ENCODE measurements around the gene ARGFX.

Gene ARGFX

GRCh38 chr3:121545049-121545573 is 22.6 kb upstream of the ARGFX start (continued):
- TF ChIP-seq ZNF518A (tag by site-specific recombination; conservative IDR thresholded peaks at IDR 0.05; ENCODE audit: low read depth), result no peak

GRCh38 chr3:121545574-121546455 is 21.9 kb upstream of the ARGFX start, which contains the start of gene POLQ:
TSS of gene POLQ (minus strand) at chr3:121545988. CDS start at chr3:121545877, 111 bp downstream.
- Histone ChIP-seq H3K4me3 (ENCODE audit: low read depth, low read length) (peak within 1 kb of the TSS; percentile 95), H3K9me3 (ENCODE audit: control insufficient read depth, insufficient read depth, low read depth, low read length) (no peaks in the 10 kb centered on the region), H3K36me3 (ENCODE audit: control insufficient read depth in 2 of 2, insufficient read depth in 1 of 2, low read length in 2 of 2) (peaks cover 26 to 32% of the 10 kb centered on the region in 2 experiments; a peak in 2 of 3 replicates), H3K27ac (ENCODE audit: extremely low read depth, low read depth, low read length) (peak within 1 kb of the TSS; percentile 33; the same call in 1 of the 2 replicates), H3K4me1 (ENCODE audit: control insufficient read depth, insufficient read depth, low read length) (no peaks in the 10 kb centered on the region)
- CTCF ChIA-PET, result interaction anchor here (0.9 to 1.9 kb wide), 6 partner anchors 15 to 715 kb away, joined by 3 to 14 read pairs (median 4); no protein-coding TSS in a partner anchor
- POLR2A ChIA-PET, result interaction anchor here (0.9 to 1.3 kb wide), 2 partner anchors 203 to 870 kb away, joined by 3 read pairs; partner anchors contain the start of gene WDR5B
- TF ChIP-seq ZBTB49 (tag by site-specific recombination; IDR thresholded peaks at IDR 0.05; ENCODE audit: low read depth) (no peak), ZFP41 (tag by site-specific recombination; IDR thresholded peaks at IDR 0.05; ENCODE audit: borderline replicate concordance) (no peak), SCRT2 (tag by site-specific recombination; IDR thresholded peaks at IDR 0.05) (peak; percentile 57), ZBTB20 (tag by site-specific recombination; IDR thresholded peaks at IDR 0.05) (peak; percentile 82), HOXD13 (CRISPR knock-in tag; IDR thresholded peaks at IDR 0.05; ENCODE audit: borderline replicate concordance) (no peak), ZNF248 (tag by site-specific recombination; IDR thresholded peaks at IDR 0.05) (no peak), KLF17 (tag by site-specific recombination; IDR thresholded peaks at IDR 0.05) (0 out of 2 replicates have a peak, but pooled peaks have one; percentile 32), KLF8 (tag by site-specific recombination; IDR thresholded peaks at IDR 0.05) (0 out of 2 replicates have a peak, but pooled peaks have one; percentile 16), GLIS1 (tag by site-specific recombination; IDR thresholded peaks at IDR 0.05) (peak; percentile 33; the same call in 1 of the 2 replicates), ZNF571 (tag by site-specific recombination; IDR thresholded peaks at IDR 0.05) (no peak), ZNF280D (tag by site-specific recombination; IDR thresholded peaks at IDR 0.05) (no peak), ZNF366 (tag by site-specific recombination; conservative IDR thresholded peaks at IDR 0.05) (peak; percentile 83), YY1 (tag by site-specific recombination; IDR thresholded peaks at IDR 0.05) (peak; percentile 61; the same call in 1 of the 2 replicates), ZNF335 (tag by site-specific recombination; conservative IDR thresholded peaks at IDR 0.05) (peak; percentile 85), ZNF16 (tag by site-specific recombination; IDR thresholded peaks at IDR 0.05; ENCODE audit: low read depth) (no peak), KLF1 (tag by site-specific recombination; IDR thresholded peaks at IDR 0.05) (no peak), ZNF175 (tag by site-specific recombination; IDR thresholded peaks at IDR 0.05) (no peak)
- TF ChIP-seq, protein P1, sequence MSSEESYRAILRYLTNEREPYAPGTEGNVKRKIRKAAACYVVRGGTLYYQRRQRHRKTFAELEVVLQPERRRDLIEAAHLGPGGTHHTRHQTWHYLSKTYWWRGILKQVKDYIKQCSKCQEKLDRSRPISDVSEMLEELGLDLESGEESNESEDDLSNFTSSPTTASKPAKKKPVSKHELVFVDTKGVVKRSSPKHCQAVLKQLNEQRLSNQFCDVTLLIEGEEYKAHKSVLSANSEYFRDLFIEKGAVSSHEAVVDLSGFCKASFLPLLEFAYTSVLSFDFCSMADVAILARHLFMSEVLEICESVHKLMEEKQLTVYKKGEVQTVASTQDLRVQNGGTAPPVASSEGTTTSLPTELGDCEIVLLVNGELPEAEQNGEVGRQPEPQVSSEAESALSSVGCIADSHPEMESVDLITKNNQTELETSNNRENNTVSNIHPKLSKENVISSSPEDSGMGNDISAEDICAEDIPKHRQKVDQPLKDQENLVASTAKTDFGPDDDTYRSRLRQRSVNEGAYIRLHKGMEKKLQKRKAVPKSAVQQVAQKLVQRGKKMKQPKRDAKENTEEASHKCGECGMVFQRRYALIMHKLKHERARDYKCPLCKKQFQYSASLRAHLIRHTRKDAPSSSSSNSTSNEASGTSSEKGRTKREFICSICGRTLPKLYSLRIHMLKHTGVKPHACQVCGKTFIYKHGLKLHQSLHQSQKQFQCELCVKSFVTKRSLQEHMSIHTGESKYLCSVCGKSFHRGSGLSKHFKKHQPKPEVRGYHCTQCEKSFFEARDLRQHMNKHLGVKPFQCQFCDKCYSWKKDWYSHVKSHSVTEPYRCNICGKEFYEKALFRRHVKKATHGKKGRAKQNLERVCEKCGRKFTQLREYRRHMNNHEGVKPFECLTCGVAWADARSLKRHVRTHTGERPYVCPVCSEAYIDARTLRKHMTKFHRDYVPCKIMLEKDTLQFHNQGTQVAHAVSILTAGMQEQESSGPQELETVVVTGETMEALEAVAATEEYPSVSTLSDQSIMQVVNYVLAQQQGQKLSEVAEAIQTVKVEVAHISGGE (tag by site-specific recombination; conservative IDR thresholded peaks at IDR 0.05; ENCODE audit: low read depth), result peak; percentile 57
